NCI-H1417 treated with DMSO at 0.1 percent for 48 hours (cell line): ENCODE measurements around the gene CCDC150.
"Not testable (repeated sequence)": the region's sequence is repeated elsewhere in the genome, so short reads cannot be mapped to it uniquely, and the experiment has no call there.

Source experiments
- DNase-seq: peaks from one replicate; lab custom pipeline; 2025; lab: John Stamatoyannopoulos, UW

The CCDC150 gene

GRCh38 chr2:196635156-196635555, 4.4 kb upstream of the CCDC150 start:
- DNase-seq: no peak

- no peak for DNase-seq
Observed at GRCh38 chr2:196638765-196639164, 750 bp upstream of the CCDC150 start.

GRCh38 chr2:196640031-196640548, 575 bp downstream of the CCDC150 start:
- DNase-seq: no peak

DNA sequence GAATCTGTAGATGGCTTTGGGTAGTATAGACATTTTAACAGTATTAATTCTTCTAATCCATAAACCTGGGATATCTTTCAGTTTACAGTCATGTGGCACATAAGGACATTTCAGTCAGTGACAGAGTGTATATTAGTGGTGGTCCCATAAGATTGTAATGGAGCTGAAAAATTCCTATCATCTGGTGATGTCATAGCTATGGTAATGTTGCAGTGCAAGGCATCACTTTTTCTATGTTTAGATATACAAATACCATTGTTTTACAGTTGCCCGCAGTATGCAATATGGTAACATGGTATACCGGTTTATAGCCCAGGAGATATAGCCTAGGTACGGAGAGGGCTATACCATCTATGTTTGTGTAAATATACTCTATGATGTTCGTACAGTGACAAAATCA, 9.7 kb downstream of the CCDC150 start:
- no peak for DNase-seq

GRCh38 chr2:196651387-196652094, 12.0 kb downstream of the CCDC150 start:
- no peak for DNase-seq

GRCh38 chr2:196652869-196653268, 13.4 kb downstream of the CCDC150 start:
- DNase-seq: no peak

DNA sequence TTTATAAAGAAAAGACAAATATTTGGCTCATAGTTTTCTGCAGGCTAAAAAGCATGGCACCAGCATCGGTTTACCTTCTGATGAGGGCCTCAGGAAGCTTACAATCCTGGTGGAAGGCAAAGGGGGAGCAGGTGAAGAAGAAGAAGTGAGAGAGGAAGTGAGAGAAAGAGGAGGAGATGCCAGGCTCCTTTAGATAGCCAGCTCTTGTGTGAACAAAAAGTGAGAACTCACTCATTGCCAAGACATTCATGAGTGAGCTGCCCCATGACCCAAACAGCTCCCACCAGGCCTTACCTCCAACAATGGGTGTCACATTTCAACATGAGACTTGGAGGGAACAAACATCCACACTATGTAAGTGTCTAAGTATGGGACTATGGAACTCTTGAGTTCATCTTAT, 14.3 kb downstream of the CCDC150 start:
- DNase-seq: no peak

DNA sequence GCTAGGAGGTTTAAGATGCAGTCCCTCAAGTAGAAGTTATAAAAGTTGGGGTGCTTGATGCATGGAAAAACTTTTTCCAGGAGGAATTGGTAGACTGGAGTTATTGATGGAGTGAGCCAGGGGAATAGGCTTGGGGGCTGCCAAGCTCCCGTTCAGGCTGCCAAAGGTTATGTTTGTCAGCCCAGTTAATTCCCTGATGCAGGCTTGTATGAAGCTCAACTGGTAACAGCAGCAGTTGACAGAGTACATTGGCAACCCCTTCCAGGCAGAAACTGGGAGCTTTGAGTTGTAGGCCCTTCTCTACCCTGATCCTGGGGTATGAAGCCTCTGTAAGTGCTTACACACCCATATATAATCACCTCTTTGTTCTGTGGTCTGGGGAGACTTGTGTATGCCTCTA, 16.2 kb downstream of the CCDC150 start:
- no peak for DNase-seq

DNA sequence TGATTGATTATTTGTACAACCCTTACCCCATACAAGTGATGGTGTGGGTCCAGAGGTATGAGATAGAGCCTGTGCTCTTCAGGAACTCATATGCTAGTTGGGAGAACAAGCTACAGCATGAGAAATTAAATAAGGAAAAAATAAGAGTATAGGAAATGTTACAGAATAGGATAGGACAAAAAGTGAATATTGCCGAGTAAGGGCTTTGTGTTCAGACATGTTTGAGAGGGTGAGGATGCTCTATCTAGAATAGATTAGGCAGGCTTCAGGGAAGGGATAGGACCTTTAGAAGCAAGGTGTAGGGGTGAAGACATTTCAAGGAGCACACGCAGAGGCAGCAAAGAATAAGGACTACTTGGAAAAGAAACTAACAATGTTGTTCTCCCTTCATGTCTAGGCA, 17.8 kb downstream of the CCDC150 start:
- DNase-seq: no peak

DNA sequence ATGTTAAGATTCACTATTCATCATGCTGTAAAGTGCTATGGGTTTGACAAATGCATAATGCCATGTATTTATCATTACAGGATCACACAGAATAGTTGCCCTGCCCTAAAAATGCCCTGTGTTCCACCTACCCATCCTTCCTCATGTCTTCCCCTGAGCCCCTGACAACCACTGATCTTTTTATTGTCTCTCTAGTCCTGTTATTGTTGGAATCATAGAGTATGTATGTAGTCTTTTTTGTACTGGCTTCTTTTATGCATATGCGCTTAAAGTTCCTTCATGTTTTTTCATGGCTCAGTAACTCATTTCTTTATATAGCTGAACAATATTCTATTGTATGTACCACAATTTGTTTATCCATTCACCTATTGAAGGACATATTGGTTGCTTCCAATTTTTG, 20.3 kb downstream of the CCDC150 start:
- DNase-seq: no peak

- no peak for DNase-seq
Observed at GRCh38 chr2:196660244-196660643, 20.7 kb downstream of the CCDC150 start.

GRCh38 chr2:196670342-196670741, 30.8 kb downstream of the CCDC150 start:
- DNase-seq: no peak

DNA sequence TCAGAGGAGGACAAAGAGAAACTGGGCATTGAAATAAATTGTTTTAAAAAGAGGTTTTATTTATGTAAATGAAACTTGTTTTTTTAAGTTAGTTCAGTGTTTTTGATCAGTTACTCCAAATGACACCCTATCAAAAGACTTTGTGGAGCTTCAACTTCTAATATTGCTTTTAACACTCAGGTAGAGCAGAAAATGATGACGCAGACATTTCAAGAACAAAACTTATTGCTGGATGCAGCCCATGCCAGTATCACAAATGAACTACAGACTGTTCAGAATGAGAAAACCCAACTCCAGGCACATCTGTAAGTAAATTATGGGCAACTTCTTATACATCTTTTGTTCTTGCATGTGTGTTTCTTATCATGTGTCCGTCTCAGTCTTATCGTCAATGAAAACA, 36.4 kb downstream of the CCDC150 start:
- no peak for DNase-seq

DNA sequence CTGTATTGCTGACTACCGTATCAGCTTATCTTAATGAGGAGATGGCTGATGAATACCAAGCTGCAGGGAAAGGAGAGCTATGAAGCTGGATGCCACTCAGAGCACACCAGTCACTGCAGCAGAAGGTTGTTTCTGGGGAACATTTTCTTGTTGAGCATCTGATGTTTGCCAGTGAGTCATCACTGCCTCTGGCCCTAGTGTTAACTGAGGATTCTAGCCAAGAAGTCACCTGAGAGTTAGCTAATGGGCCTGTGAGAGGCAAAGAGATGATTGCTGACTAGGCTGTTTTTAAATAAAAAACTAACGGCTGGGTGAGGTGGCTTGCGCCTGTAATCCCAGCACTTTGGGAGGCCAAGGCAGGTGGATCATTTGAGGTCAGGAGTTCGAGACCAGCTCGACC, 37.9 kb downstream of the CCDC150 start:
- no peak for DNase-seq

- DNase-seq: no peak
Observed at GRCh38 chr2:196679368-196679767, 39.9 kb downstream of the CCDC150 start.

DNA sequence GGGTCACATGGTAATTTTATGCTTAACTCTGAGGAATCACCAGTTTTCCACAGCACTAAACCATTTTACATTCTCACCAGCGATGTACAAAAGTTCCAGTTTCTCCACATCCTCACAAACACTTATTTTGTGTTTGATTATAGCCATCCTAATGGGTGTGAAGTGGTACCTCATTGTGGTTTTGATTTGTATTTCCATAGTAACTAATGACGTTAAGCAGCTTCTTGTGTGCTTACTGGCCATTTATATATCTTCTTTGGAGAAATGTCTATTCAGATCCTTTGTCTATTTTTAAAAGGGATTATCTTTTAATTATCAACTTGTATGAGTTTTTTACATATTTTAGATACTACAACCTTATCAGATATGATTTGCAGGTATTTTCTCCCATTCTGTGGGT, 42.0 kb downstream of the CCDC150 start:
- no peak for DNase-seq

DNA sequence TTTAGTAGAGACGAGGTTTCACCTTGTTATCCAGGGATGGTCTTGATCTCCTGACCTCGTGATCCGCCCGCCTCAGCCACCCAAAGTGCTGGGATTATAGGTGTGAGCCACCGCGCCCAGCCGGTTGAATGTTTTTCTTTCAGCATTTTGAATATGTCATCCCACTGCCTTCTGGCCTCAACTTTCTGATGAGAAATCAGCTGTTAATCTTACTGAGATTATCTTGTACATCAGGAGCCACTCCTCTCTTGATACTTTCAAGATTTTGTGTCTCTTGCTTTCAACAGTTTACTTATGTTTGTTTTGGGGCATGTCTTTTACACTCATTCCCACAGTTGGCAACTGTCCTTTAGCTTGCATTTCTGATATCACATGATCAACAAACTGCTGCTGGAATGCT, 46.3 kb downstream of the CCDC150 start:
- DNase-seq: no peak

GRCh38 chr2:196686737-196687136, 47.2 kb downstream of the CCDC150 start:
- not testable (repeated sequence) for DNase-seq

DNA sequence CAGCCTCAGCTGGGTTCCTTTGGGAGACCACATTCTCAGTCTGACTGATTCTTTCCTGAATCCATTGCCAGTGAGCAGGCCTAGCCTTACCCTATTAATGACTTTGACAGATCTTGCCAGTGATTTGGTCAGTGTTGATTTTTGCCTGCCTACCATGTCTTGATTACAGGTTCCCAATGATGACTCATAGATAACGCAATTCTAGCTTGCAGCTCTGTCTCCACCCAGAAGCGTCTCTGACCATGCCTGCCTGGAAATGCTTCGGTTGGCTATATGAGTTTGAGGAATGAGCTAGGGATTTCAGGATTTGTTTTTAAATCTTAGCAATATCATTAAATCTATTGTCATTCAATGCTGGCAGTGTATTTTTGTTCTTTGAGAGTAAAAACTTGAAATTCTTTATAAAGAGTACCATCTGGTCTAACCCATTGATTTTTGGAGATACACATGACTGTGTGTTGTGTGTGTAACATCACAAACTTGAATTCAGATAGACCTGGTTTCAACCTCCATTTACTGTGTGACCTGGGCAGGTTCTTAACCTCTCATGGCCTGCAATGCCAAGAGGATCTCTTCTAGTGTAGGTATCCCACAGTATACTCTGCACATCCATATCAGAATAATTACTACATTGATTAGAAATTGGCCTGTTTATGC, 57.0 kb downstream of the CCDC150 start:
- peak; percentile 1 for DNase-seq

DNA sequence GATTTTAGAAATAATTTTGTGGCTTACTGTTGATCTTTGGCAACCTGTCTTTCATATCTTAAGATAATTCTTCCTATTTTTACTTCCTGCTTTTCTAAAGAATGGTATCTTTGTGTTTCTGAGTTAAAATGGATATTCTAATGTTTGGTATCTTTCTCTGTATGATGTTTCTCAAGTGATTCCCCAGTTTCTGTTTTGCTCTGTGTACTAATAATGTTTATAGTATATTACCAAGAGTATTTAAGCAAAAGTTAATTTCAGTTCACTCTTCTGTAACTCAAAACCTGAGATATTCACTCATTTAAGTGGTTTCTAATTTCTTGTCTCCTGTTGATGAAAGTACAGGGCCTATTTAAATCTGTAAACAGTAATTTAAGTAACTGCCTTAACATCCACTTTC, 58.3 kb downstream of the CCDC150 start:
- no peak for DNase-seq

GRCh38 chr2:196702641-196703040, 63.1 kb downstream of the CCDC150 start:
- DNase-seq: no peak

GRCh38 chr2:196703695-196704094, 64.2 kb downstream of the CCDC150 start:
- DNase-seq: no peak

DNA sequence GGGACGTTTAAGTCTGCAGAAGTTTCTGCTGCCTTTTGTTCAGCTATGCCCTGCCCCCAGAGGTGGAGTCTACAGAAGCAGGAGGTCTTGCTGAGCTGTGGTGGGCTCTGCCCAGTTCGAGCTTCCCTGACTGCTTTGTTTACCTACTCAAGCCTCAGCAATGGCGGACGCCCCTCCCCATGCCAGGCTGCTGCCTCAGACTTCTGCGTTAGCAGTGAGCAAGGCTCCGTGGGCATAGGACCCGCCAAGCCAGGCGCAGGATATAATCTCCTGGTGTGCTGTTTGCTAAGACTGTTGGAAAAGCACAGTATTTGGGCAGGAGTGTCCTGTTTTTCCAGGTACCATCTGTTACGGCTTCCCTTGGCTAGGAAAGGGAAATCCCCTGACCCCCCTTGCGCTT, 70.5 kb downstream of the CCDC150 start:
- not testable (repeated sequence) for DNase-seq

DNA sequence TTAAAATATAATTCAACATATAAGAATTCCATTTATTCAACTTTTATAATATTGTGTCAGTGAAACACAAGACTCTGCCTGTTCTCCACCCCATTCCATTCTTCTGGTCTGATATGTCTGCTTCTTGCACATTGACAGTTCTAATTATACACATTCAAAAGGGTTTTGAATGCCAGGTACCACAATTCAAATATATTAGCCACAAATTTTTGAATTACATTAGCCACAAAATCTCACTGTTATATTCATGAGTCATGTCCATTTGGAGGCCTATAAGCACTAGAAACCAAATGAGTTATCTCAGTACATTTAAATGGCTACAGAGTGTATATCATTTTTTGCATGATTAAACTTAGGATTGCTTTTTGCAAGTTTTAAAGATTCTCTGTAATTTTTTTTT, 72.1 kb downstream of the CCDC150 start:
- DNase-seq: no peak
